ENCODE data around the gene SRPK3. TPM values are rescaled to one million over a fixed set of nuclear protein-coding genes. Genes with fewer than 3 reads are reported as not detected.
"Not testable (repeated sequence)": the region's sequence is repeated elsewhere in the genome, so short reads cannot be mapped to it uniquely, and the experiment has no call there.

SRPK3 gene
- total RNA-seq, 4 donors from 2014 or later, result 0.12 to 0.47 (median 0.19) TPM; not detected in 1

DNA sequence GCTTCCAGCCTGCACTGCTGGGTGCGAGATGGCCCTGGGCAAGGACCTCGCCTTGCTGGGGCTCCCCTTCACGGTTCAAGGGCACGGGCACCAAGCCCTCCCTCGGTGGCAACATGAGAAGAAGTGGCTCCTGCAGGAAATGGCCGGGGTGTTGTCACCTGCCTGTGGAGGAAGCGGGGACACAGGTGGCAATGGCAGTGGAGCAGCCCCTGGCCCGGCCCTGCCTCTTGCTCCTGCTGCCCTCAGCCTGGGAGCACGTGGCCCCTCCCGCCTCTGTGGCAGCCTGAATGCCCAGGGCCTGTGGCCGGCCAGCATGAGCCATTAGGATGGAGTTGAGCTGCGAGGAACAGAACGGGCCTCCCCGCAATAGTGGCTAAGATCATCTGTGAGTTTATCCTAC lies 39.4 kb upstream of the SRPK3 start:
- TF ChIP-seq, protein P1, sequence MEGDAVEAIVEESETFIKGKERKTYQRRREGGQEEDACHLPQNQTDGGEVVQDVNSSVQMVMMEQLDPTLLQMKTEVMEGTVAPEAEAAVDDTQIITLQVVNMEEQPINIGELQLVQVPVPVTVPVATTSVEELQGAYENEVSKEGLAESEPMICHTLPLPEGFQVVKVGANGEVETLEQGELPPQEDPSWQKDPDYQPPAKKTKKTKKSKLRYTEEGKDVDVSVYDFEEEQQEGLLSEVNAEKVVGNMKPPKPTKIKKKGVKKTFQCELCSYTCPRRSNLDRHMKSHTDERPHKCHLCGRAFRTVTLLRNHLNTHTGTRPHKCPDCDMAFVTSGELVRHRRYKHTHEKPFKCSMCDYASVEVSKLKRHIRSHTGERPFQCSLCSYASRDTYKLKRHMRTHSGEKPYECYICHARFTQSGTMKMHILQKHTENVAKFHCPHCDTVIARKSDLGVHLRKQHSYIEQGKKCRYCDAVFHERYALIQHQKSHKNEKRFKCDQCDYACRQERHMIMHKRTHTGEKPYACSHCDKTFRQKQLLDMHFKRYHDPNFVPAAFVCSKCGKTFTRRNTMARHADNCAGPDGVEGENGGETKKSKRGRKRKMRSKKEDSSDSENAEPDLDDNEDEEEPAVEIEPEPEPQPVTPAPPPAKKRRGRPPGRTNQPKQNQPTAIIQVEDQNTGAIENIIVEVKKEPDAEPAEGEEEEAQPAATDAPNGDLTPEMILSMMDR (IDR thresholded peaks at IDR 0.05), result no peak
- ATAC-seq (ENCODE audit: low FRiP score) (no peak), DNase-seq (ENCODE audit: low spot score) (no peak)

DNA sequence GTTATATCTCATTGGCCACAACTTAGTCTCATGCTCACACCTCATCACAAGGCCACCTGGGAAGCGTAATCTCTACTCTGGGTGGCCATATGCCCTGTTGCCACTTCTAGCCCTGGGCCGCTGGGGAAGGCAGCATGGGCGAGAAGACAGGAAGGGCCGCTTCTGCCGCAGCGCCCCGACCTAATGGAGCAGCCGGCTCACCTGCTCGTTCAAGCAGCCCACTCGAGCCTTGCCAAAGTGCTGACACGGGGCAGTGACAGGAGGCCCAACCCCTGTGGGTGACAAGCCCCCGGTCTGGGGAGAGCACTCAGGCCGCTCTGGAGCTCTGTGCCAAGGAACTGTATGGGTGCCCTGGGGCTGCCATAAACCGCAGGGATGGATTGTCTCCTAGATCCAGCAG lies 38.7 kb upstream of the SRPK3 start:
- DNase-seq (ENCODE audit: low spot score); ATAC-seq (ENCODE audit: low FRiP score): not testable (repeated sequence)

DNA sequence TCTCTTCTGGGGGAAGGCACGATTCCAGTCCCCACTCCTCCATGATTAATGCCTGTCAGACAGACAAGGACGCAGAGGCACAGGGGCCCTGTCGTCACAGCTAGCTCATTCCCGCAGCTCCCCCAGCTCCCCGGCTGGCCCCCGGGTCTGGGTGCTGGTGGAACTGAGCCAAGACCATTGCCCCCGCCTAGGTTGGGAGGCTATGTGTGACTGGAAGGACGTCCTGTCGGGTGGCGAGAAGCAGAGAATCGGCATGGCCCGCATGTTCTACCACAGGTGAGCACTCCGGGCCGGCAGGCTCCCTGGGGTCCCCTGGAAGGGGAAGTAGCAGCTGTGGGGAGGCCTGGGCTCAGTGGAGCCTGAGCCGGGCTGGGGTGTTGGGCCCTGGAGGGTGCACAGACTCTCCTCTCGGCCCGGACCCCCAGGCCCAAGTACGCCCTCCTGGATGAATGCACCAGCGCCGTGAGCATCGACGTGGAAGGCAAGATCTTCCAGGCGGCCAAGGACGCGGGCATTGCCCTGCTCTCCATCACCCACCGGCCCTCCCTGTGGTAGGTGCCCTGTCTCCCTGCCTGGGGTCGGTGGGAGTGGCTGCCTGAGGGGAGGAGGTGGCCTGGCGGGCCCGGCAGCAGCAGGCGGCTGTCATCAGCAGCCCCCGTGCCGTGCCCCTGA lies 37.9 kb upstream of the SRPK3 start:
- DNase-seq (ENCODE audit: low spot score); ATAC-seq (ENCODE audit: low FRiP score): not testable (repeated sequence)

DNA sequence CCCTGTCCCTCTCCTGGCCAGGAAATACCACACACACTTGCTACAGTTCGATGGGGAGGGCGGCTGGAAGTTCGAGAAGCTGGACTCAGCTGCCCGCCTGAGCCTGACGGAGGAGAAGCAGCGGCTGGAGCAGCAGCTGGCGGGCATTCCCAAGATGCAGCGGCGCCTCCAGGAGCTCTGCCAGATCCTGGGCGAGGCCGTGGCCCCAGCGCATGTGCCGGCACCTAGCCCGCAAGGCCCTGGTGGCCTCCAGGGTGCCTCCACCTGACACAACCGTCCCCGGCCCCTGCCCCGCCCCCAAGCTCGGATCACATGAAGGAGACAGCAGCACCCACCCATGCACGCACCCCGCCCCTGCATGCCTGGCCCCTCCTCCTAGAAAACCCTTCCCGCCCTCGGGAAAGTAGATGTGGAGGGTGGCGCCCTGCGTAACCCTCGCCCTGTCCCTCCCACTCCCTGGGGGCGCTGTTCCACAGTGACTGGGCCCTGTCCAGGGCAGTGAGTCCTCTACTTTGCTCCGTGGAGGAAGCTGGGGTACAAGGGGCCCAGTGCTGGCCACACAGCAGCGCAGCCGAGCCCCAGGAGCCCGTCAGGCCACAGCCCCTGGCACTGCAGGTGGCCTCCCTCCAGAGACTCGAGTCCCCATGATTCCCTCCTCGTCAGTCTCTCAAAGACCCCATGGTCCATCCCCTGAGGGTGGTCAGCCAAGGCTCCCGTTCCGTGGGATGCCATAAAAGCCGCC lies 37.2 kb upstream of the SRPK3 start:
- ATAC-seq (ENCODE audit: low FRiP score); DNase-seq (ENCODE audit: low spot score): not testable (repeated sequence)

DNA sequence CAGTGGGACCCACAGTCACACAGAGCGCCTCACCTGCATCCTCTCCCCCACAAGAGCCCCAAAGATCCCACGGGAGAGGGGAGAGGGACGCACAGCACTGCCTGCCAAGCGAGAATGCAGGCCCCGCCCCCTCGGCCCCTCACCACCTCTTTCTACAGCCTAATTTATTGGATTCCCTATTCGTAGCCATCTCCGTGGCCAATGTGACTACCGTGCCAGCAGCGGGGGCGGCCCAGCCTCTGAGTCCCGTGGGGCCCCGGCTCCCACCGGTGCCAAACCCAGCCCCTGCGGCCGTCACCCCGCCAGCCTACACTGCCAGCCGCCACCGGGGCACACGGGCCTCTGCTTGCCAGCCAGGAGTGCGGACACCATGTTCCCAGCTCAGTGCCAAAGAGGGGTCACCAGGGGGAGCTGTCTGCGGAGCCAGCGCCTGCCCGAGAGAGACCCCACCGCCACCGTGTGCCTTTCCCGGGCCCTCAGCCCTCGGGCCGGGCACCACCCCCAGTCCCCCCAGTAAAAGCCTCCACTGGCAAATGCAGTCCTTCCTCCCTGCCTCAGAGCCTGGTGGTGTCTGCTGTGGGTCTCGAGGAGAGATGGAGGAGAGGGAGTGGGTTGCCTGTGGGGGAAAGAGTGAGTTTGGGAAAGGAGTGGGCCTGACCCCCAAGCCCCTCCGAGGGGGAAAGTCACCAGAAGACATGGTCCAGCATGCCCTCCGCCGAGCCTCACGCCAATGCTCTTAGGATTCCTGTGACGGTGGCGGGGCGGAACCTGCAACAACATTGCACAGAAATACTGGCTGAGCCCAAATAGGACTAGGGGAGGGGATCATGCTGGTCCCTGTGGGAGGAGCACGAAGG lies 36.4 kb upstream of the SRPK3 start:
- ATAC-seq (ENCODE audit: low FRiP score), result no peak
- DNase-seq (ENCODE audit: low spot score), result no peak

DNA sequence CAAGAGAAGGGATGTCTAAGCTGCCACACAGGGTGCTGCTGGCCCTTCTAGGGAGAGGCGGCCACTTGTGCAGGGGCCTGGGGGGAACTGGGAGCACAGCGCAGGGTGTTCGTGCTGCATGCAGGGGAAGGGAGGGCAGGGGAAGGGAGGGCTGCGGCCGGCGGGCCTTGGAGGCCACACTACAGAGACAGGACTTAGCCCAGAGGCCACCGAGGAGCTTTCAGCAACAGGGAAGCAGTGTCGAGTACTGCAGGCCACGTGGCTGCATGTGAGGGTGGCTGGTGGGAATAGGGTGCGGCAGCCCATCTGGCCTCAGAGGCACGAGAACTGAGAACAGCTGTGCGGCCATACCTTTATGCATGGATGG lies 35.8 kb upstream of the SRPK3 start:
- ATAC-seq (ENCODE audit: low FRiP score); DNase-seq (ENCODE audit: low spot score): not testable (repeated sequence)

More for the DNA sequence above, 36.4 kb upstream of the SRPK3 start:
- TF ChIP-seq, protein P1 (IDR thresholded peaks at IDR 0.05), result no peak

DNA sequence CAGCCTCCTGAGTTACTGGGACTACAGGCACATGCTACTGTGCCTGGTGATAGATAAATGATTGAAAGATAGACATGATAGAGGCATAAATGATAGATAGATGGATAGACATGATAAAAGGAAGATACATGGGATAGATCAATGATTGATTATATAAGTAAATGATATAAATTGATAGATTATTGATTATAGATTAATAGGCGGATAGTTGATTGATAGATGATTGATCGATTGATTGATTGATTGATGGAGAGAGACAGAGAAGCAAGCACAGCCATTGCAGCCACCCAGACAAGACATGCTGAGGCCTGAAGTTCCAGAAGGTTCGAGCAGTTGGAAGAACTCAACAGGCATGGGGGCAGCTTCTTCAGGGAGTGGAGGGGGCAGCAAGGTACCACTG lies 34.5 kb upstream of the SRPK3 start:
- DNase-seq (ENCODE audit: low spot score) (no peak), ATAC-seq (ENCODE audit: low FRiP score) (no peak)
- TF ChIP-seq, protein P1 (IDR thresholded peaks at IDR 0.05), result no peak

DNA sequence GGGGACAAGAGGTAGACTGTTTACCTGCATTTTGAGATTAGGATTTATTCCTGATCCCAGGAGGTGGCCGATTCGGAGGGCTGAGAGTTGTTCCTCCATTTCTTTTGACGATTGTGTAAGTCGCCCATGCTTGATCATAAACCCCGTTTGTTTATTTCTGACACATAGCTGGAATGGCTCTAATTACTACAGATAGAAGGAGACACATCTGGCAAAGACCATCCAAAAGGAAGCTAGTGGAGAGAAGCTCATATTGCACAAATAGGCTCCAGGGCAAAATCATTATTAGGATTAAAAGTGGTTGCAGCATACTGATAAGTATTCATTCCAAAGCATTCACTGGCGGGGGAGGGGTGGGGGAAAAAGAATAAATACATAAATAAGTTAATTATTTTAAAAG lies 33.9 kb upstream of the SRPK3 start:
- not testable (repeated sequence) for DNase-seq (ENCODE audit: low spot score); ATAC-seq (ENCODE audit: low FRiP score)

DNA sequence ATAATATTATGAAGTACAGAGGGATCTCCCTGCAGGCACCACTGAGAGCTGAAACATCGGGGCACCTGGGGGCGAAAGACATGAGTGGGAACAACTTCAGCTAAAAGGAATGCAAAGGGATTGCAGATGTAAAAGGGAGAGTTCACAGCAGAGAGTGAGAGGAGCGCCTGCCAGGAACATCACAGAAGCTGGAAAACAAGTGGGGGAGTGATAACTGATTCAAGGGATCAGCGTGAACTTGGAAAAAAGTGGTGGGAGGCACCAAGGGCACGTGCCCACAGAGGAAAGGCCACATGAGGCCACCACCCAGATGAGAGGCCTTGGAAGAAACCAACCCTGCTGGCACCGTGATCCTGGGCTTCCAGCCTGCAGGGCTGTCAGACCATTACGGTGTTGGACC lies 31.8 kb upstream of the SRPK3 start:
- not testable (repeated sequence) for DNase-seq (ENCODE audit: low spot score); ATAC-seq (ENCODE audit: low FRiP score)

DNA sequence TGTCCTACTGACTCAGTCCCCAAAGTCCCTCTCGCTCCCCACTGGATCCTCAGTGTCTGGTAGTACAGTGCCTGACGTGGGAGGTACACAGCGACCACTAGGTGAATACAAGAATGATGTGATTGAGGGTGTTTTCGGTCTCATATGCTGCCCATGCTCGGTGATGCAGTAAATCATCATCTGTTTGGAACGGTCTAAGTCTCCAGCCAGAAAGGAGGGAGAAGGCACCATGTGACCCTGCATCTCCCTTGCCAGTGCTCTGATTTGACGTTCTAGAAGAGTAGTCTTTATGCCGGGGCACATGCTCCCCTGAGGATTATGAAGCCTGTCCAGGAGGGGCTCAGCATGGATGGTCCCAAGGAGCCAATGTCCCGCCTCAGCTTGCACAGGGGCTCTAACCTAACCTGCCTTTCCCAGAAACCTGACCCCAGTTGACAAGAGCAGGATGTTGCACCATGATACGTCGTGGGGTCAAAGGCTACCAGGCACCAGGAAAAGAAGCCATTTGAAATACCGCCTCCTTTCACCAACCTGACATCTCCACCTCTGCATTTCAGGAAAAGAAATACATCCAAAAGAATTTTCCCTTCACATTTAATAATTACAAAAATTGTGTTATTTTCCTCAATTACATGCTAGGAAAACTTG lies 30.6 kb upstream of the SRPK3 start:
- no peak for DNase-seq (ENCODE audit: low spot score)
- ATAC-seq (ENCODE audit: low FRiP score), result no peak
- TF ChIP-seq, protein P1 (IDR thresholded peaks at IDR 0.05), result no peak
